Lower lobe of right lung (tissue), 2 donors: ENCODE results near the gene SLC41A2. TPM values are rescaled to one million over a fixed set of nuclear protein-coding genes. Genes with fewer than 3 reads are reported as not detected.
A peak's percentile ranks its signal among the peaks of the same experiment; 100 is the strongest.

Source experiments
- ATAC-seq, 2 donors: fragments of 200-7000 bp; cut with Tn5 transposase; one replicate each; pipeline ENCODE4 v1.9.1; 2020 to 2022; ENCODE audit warnings: mild to moderate bottlenecking in 2 of 2, moderate library complexity in 2 of 2
- DNase-seq: peaks from one replicate; pipeline ENCODE4 v3.0.0-alpha.2; 2020
- H3K27ac ChIP-seq: fragments of 200-600 bp; one replicate; pipeline ENCODE4 v1.8.0; 2022
- H3K27me3 ChIP-seq: fragments of 200-600 bp; one replicate; pipeline ENCODE4 v1.8.0; 2022; ENCODE audit warnings: low read depth
- H3K36me3 ChIP-seq: fragments of 200-600 bp; one replicate; pipeline ENCODE4 v1.8.0; 2022; ENCODE audit warnings: mild to moderate bottlenecking
- H3K4me1 ChIP-seq: fragments of 200-600 bp; one replicate; pipeline ENCODE4 v1.8.0; 2022
- H3K4me3 ChIP-seq: fragments of 200-600 bp; one replicate; pipeline ENCODE4 v1.8.0; 2022; ENCODE audit warnings: mild to moderate bottlenecking
- H3K9me3 ChIP-seq: fragments of 200-600 bp; one replicate; pipeline ENCODE4 v1.8.0; 2022
- CTCF ChIP-seq: fragments of 200-600 bp; IDR thresholded peaks from one replicate; pipeline ENCODE4 v1.8.0; 2022; ENCODE audit warnings: antibody characterized with exemption, mild to moderate bottlenecking
- intact Hi-C: fragments of 100-400 bp; cut with DNase I; formaldehyde crosslinking; loops from one replicate; pipeline ENCODE4 v1.11.0; 2022
- total RNA-seq: library from RNA; stranded (reverse); fragmentation: NEBNext Ultra II Directional; extraction: Animal tissue kit (Norgen Biotek cat#: 25700); gene quantifications from one replicate; pipeline ENCODE4 v1.2.1, GENCODE V29; 2021
- donor health status: DM: no; HTN: yes; CAD: no; lungs with severe emphysema.

SLC41A2 gene
- total RNA-seq, 1 donor from 2014 or later = 24.8 TPM

GRCh38 chr12:104933128-104933527 lies 25.0 kb downstream of the SLC41A2 start:
- H3K4me3 ChIP-seq = no peak overlapping the region
- intact Hi-C loops = no loop called here
- no peaks in the 10 kb centered on the region for H3K27me3 ChIP-seq
- no peaks in the 10 kb centered on the region for H3K9me3 ChIP-seq
- no peak for TF ChIP-seq CTCF
- DNase-seq = no peak
- no peak overlapping the region for H3K27ac ChIP-seq
- no peaks in the 10 kb centered on the region for H3K4me1 ChIP-seq
- no peak for ATAC-seq
- H3K36me3 ChIP-seq = no peaks in the 10 kb centered on the region

DNA sequence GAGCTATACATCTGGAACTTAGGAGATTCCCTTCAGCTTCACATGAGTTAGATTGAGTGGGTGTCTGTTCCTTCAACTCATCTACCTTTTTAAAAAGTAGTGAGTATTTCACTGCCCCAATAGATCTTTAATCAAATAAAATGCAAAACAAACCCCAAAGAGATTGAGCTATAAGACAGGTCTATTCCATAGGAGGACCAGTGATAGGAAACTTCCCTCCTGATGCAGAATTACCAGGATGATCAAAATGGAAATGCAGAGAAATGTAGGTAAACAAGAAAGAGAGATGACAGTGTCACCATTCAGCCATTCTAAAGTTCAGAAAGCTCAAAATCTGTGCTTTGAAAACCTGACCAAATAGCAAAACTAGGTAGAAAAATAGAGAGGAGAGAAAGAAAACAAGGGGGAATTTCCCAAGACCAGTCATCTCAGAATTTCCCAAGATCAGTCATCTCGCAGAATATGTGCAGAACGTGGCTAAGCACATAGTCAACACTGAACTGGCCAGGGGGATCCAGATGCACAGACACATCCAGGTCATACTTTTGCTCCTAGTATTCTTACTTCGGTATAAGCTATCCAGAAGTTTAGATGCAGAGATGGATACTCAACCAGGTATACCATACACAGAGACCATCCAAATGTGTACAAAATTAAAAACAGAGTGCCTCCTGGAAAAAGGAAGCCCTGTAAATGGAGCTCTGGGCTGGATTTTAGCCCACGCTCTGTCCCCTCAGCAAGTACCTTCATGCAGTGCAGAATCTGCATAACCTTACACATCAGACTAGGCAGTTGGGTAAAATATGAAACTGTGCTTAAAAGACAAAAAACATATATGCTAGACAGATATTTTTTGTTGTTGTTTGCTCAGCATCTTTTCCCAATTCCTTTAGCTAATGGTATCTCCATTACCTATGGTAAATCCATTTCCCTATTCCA lies 27.4 kb downstream of the SLC41A2 start:
- Histone ChIP-seq H3K4me1 (no peaks in the 10 kb centered on the region), H3K27me3 (no peaks in the 10 kb centered on the region), H3K4me3 (no peak overlapping the region), H3K9me3 (no peaks in the 10 kb centered on the region), H3K27ac (no peak overlapping the region), H3K36me3 (no peaks in the 10 kb centered on the region)
- no peak for TF ChIP-seq CTCF
- no peak for DNase-seq
- intact Hi-C loops = no loop called here
- peak in 1 of 2 donors; percentile 50 for ATAC-seq

GRCh38 chr12:104929977-104930376 lies 28.1 kb downstream of the SLC41A2 start:
- intact Hi-C loops = no loop called here
- H3K4me1 ChIP-seq = no peaks in the 10 kb centered on the region
- H3K27ac ChIP-seq = no peak overlapping the region
- no peaks in the 10 kb centered on the region for H3K36me3 ChIP-seq
- DNase-seq = no peak
- H3K9me3 ChIP-seq = no peaks in the 10 kb centered on the region
- no peak for ATAC-seq
- no peak overlapping the region for H3K4me3 ChIP-seq
- no peak for TF ChIP-seq CTCF
- no peaks in the 10 kb centered on the region for H3K27me3 ChIP-seq

GRCh38 chr12:104929368-104929767 lies 28.7 kb downstream of the SLC41A2 start:
- intact Hi-C loops = no loop called here
- Histone ChIP-seq H3K27ac (no peak overlapping the region), H3K4me1 (no peaks in the 10 kb centered on the region), H3K4me3 (no peak overlapping the region), H3K9me3 (no peaks in the 10 kb centered on the region), H3K27me3 (no peaks in the 10 kb centered on the region), H3K36me3 (no peaks in the 10 kb centered on the region)
- ATAC-seq = no peak
- TF ChIP-seq CTCF = no peak
- DNase-seq = no peak

- no peaks in the 10 kb centered on the region for H3K4me1 ChIP-seq
- ATAC-seq = no peak
- no peak for TF ChIP-seq CTCF
- H3K36me3 ChIP-seq = no peaks in the 10 kb centered on the region
- H3K9me3 ChIP-seq = no peaks in the 10 kb centered on the region
- intact Hi-C loops = no loop called here
- no peak overlapping the region for H3K27ac ChIP-seq
- no peak for DNase-seq
- no peak overlapping the region for H3K4me3 ChIP-seq
- no peaks in the 10 kb centered on the region for H3K27me3 ChIP-seq
These were observed 29.9 kb downstream of the SLC41A2 start for GRCh38 chr12:104928036-104928745.
